NCI-H82 (cell line): ENCODE data around the gene IFT27.

Experiments used
- DNase-seq: peaks from one replicate; lab custom pipeline; 2025; lab: John Stamatoyannopoulos, UW

Gene IFT27

GRCh38 chr22:36725366-36726006 is 50.4 kb downstream of the IFT27 start:
- no peak for DNase-seq

- no peak for DNase-seq
These were observed 51.1 kb downstream of the IFT27 start for GRCh38 chr22:36724836-36725235.

- no peak for DNase-seq
These were observed 53.9 kb downstream of the IFT27 start for GRCh38 chr22:36722055-36722454.

GRCh38 chr22:36715647-36716046 is 60.3 kb downstream of the IFT27 start:
- no peak for DNase-seq

- DNase-seq = no peak
These were observed 61.8 kb downstream of the IFT27 start for GRCh38 chr22:36714110-36714509.

- DNase-seq = no peak
These were observed 62.5 kb downstream of the IFT27 start for GRCh38 chr22:36713436-36713835.
